Measurements from ENCODE around the gene MUC6. TPM values are rescaled to one million over a fixed set of nuclear protein-coding genes. Genes with fewer than 3 reads are reported as not detected.

MUC6 gene
- total and polyA plus RNA-seq, 8 donors, result 25.5 to 239 (median 94.3) TPM

GRCh38 chr11:972523-973211, 63.9 kb downstream of the MUC6 start:
- FAIRE-seq, result no peak
- intact Hi-C loops (cut with DNase I), result no loop called here
- no peak overlapping the region for H3K27ac ChIP-seq
- no peaks in the 10 kb centered on the region for H3K9me3 ChIP-seq
- no peak for ATAC-seq
- peaks cover 2 to 35% (median 20%) of the 10 kb centered on the region in 3 donors for H3K36me3 ChIP-seq
- TF ChIP-seq CTCF (IDR thresholded peaks at IDR 0.05), result no peak
- WGBS, 2 donors, result 95 to 98% methylated on average over 26 of the region's 26 CpGs
- no peaks in the 10 kb centered on the region for H3K27me3 ChIP-seq
- H3K4me3 ChIP-seq, result no peak overlapping the region
- peak in 1 of 6 donors; percentile 16 for DNase-seq
- H3K4me1 ChIP-seq, result no peaks in the 10 kb centered on the region

GRCh38 chr11:971731-972365, 64.7 kb downstream of the MUC6 start:
- FAIRE-seq, result no peak
- 91 to 94% methylated on average over 31 of the region's 31 CpGs for WGBS, 2 donors
- intact Hi-C loops (cut with DNase I), result no loop called here
- Histone ChIP-seq H3K4me1 (peaks cover 0 to 2% (median 0%) of the 10 kb centered on the region in 3 donors), H3K9me3 (no peaks in the 10 kb centered on the region), H3K27ac (no peak overlapping the region), H3K27me3 (no peaks in the 10 kb centered on the region), H3K36me3 (peaks cover 2 to 35% (median 18%) of the 10 kb centered on the region in 3 donors), H3K4me3 (no peak overlapping the region)
- DNase-seq, result peak in 1 of 6 donors; percentile 15
- no peak for ATAC-seq
- TF ChIP-seq CTCF (IDR thresholded peaks at IDR 0.05), result no peak

GRCh38 chr11:971092-971690, 65.3 kb downstream of the MUC6 start:
- 82 to 88% methylated on average over 12 of the region's 12 CpGs for WGBS, 2 donors

GRCh38 chr11:970319-970871, 66.1 kb downstream of the MUC6 start:
- Histone ChIP-seq H3K4me1 (peaks cover 0 to 7% (median 0%) of the 10 kb centered on the region in 3 donors), H3K4me3 (no peak overlapping the region), H3K27me3 (no peaks in the 10 kb centered on the region), H3K36me3 (peaks cover 2 to 35% (median 18%) of the 10 kb centered on the region in 3 donors), H3K9me3 (no peaks in the 10 kb centered on the region), H3K27ac (no peak overlapping the region)
- no peak for TF ChIP-seq CTCF (IDR thresholded peaks at IDR 0.05)
- peak in 1 of 6 donors; percentile 17 for DNase-seq
- ATAC-seq, result no peak
- FAIRE-seq, result no peak
- WGBS, 2 donors, result 80 to 90% methylated on average over 25 to 26 of the region's 26 CpGs
- intact Hi-C loops (cut with DNase I), result no loop called here

More at GRCh38 chr11:971092-971690, 65.3 kb downstream of the MUC6 start:
- Histone ChIP-seq H3K9me3 (no peaks in the 10 kb centered on the region), H3K27ac (no peak overlapping the region), H3K4me3 (no peak overlapping the region), H3K27me3 (no peaks in the 10 kb centered on the region), H3K4me1 (peaks cover 0 to 7% (median 0%) of the 10 kb centered on the region in 3 donors), H3K36me3 (peaks cover 2 to 35% (median 18%) of the 10 kb centered on the region in 3 donors)
- intact Hi-C loops (cut with DNase I), result no loop called here
- FAIRE-seq, result no peak
- peak in 1 of 6 donors; percentile 8 for DNase-seq
- ATAC-seq, result no peak
- no peak for TF ChIP-seq CTCF (IDR thresholded peaks at IDR 0.05)
